IgD-negative memory B cell (primary cell): ENCODE measurements around the gene ATMIN. TPM values are rescaled to one million over a fixed set of nuclear protein-coding genes. Genes with fewer than 3 reads are reported as not detected.

Experiments used
- H3K27ac Mint-ChIP-seq, 3 donors: one replicate each; pipeline ENCODE4 v1.8.0; 2020 to 2022; ENCODE audit warnings: mild to moderate bottlenecking in 3 of 3, mixed read lengths in 3 of 3, moderate library complexity in 1 of 3
- H3K27me3 Mint-ChIP-seq: one replicate; pipeline ENCODE4 v1.8.0; 2021; ENCODE audit warnings: mixed read lengths
- H3K36me3 Mint-ChIP-seq: one replicate; pipeline ENCODE4 v1.8.0; 2020; ENCODE audit warnings: mild to moderate bottlenecking, mixed read lengths
- H3K4me1 Mint-ChIP-seq, 3 donors: one replicate each; pipeline ENCODE4 v1.8.0; 2020 to 2022; ENCODE audit warnings: mixed read lengths in 3 of 3, mild to moderate bottlenecking in 1 of 3
- H3K4me3 Mint-ChIP-seq, 4 donors: one replicate each; pipeline ENCODE4 v1.8.0; 2020 to 2022; ENCODE audit warnings: mild to moderate bottlenecking in 4 of 4, mixed read lengths in 4 of 4, moderate library complexity in 3 of 4
- H3K9me3 Mint-ChIP-seq, 3 donors: one replicate each; pipeline ENCODE4 v1.8.0; 2020 to 2021; ENCODE audit warnings: mixed read lengths in 3 of 3, mild to moderate bottlenecking in 1 of 3
- polyA plus RNA-seq: library from polyadenylated mRNA; unstranded; fragments of 300-500 nt; fragmentation: Illumina TruSeq; gene quantifications from one replicate; pipeline ENCODE4 v1.2.3, GENCODE V29; 2021

Gene ATMIN
- polyA plus RNA-seq, 1 donor from 2014 or later, result 19.5 TPM

DNA sequence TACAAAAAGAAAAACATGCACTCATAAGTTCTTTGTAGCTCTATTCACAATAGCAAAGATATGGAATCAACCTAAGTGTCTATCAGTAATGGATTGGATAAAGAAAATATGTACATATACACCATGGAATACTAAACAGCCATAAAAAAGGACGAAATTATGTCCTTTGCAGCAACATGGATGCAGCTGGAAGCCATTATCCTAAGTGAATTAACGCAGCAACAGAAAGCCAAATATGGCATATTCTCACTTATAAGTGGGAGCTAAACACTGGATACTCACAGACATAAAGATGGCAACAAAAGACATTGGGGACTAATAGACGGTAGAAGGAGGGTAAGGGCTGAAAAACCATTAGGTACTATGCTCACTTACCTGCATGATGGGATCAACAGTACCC is 34.8 kb upstream of the ATMIN start:
- Mint-ChIP-seq H3K9me3 (no peaks in the 10 kb centered on the region), H3K4me1 (peaks cover 30 to 52% (median 47%) of the 10 kb centered on the region in 3 donors), H3K27ac (peak overlapping the region in 1 of 3 donors; percentile 39), H3K27me3 (no peaks in the 10 kb centered on the region), H3K36me3 (no peaks in the 10 kb centered on the region), H3K4me3 (peak overlapping the region in 1 of 4 donors; percentile 31)

DNA sequence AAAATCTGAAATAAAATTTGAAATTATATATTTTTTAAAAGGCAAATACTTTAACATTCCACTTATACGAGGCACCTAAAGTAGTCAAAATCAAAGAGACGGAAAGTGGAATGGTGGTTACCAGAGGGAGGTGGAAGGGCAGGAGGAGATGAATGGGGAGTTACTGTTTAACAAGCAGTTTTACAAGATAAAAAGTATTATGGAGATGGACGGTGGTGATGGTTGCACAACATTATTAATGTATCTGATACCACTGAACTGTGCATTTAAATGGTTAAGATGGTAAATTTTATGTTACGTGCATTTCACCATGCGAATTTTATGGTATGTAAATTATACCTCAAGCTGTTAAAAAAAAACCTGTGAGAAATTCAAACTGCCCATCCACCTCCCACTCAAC is 34.3 kb upstream of the ATMIN start:
- no peaks in the 10 kb centered on the region for H3K36me3 Mint-ChIP-seq
- no peaks in the 10 kb centered on the region for H3K9me3 Mint-ChIP-seq
- H3K4me1 Mint-ChIP-seq, result peaks cover 30 to 54% (median 51%) of the 10 kb centered on the region in 3 donors
- H3K27ac Mint-ChIP-seq, result no peak overlapping the region
- H3K4me3 Mint-ChIP-seq, result peak overlapping the region in 1 of 4 donors; percentile 19
- no peaks in the 10 kb centered on the region for H3K27me3 Mint-ChIP-seq

DNA sequence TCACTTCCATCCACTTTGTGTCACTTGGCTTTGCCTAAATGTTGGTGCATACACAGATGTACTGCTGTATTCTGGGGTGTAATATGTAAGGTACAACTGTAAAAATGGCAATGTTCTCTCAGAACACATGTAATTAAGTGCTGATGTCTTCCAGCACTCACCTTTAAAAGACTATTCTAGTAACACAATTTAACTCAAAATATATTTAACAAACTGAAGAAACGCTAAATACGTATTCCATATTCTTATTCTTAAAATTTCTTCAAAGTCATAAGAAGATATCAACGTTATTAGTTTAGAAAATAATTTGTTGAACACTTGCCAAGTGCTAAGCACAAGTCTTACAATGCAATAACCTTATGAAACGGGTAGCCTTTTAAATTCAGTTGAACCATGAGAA is 32.6 kb upstream of the ATMIN start:
- H3K4me1 Mint-ChIP-seq, result peaks cover 19 to 43% (median 43%) of the 10 kb centered on the region in 3 donors
- peak overlapping the region in 1 of 4 donors; percentile 41 for H3K4me3 Mint-ChIP-seq
- H3K36me3 Mint-ChIP-seq, result no peaks in the 10 kb centered on the region
- H3K27me3 Mint-ChIP-seq, result no peaks in the 10 kb centered on the region
- no peaks in the 10 kb centered on the region for H3K9me3 Mint-ChIP-seq
- H3K27ac Mint-ChIP-seq, result peak overlapping the region in 1 of 3 donors; percentile 58

DNA sequence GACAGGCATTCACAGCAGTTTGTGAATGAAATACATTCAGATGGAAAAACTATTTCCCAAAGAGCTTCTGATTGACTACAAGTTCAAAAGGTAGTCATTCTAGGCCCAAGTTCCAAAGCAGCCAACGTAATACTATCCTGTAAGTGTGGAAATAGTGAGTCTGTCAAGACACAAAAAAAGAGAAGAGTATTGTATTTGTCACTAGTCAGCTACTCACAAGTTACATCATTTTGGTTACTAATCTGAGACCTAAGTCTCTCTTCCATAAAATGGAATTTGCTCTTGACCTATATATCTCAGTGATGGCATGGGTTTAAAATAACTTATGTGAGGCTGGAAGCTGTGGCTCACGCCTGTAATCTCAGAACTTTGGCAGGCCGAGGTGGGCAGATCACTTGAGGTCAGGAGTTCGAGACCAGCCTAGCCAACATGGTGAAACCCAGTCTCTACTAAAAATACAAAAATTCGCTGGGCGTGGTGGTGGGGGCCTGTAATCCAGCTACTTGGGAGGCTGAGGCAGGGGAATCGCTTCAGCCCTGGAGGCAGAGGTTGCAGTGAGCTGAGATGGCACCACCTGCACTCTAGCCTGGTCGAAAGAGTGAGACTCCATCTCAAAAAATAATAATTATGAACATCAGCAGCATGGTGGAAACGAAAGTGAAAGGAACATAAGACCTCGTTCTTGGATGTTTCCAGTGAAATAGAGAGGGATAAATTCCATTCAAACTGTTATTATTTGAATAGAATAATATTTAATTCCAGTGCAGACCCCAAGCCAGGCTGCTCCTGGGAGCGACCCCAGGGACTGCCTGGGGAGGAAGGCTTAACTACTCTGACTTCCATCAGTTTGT is 31.8 kb upstream of the ATMIN start:
- Mint-ChIP-seq H3K9me3 (no peaks in the 10 kb centered on the region), H3K4me1 (peaks cover 17 to 40% (median 35%) of the 10 kb centered on the region in 3 donors), H3K36me3 (no peaks in the 10 kb centered on the region), H3K27me3 (no peaks in the 10 kb centered on the region), H3K27ac (peak overlapping the region in 1 of 3 donors; percentile 58), H3K4me3 (peak overlapping the region; percentile 41 to 96 (median 80))

DNA sequence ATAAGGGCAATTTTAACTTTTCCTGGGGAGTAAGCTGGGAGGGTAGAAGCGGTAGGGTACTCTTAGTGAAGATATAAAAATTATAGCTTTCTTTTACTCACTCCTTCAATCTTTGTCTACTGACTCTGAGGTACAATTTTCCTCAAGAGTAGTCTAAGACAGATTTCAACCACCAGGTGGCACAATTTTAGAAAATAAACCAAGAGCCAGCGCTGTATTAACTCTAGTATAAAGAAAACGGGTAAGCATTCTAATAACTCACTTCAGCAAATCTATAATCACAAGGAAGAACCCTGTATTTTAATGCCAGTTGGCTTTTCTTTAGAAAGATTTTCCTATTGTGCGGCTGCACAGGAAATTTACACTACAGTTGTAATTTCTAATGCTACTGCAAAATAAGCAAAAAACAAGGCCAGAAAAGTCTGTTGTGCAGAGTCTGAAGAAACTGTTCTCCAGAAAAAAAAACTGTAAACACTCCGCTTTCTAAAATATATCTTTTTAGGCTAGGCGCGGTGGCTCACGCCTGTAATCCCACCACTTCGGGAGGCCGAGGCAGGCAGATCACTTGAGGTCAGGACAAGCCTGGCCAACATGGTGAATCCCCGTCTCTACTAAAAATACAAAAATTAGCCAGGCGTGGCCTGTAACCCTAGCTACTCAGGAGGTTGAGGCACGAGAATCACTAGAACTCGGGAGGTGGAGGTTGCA is 30.8 kb upstream of the ATMIN start:
- Mint-ChIP-seq H3K27ac (peak overlapping the region; percentile 92 to 100 (median 99)), H3K27me3 (no peaks in the 10 kb centered on the region), H3K4me3 (peak overlapping the region; percentile 74 to 96 (median 88)), H3K36me3 (no peaks in the 10 kb centered on the region), H3K9me3 (no peaks in the 10 kb centered on the region), H3K4me1 (peaks cover 16 to 32% (median 26%) of the 10 kb centered on the region in 3 donors)

DNA sequence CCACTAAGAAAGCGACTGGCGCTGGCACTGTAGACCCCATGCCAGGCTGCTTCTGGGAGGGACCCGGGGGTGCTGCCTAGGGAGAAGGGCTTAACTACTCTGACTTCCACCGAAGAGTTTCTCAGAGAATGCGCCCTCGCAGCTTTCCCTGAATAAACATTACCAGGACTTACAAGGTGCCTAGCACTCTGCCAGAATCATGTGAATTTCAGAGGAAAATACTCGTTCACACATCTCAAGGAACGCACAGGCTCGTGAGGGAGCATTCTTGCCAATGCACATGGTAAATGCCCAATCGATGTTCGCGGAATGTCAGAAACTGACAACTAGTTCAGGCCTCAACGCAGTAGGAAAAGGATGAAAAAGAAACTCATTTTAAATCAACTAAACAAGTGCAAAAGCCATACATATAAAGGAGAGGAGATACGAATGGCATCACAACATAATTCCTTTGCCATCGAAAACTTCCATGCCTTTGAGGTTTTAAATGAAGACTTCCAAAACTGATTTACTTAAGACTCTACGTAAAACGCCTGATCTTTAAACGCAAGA is 30.0 kb upstream of the ATMIN start:
- Mint-ChIP-seq H3K4me3 (peak overlapping the region; percentile 91 to 99 (median 96)), H3K27me3 (no peaks in the 10 kb centered on the region), H3K36me3 (no peaks in the 10 kb centered on the region), H3K4me1 (peaks cover 15 to 26% (median 25%) of the 10 kb centered on the region in 3 donors), H3K27ac (peak overlapping the region; percentile 99 to 100 (median 99)), H3K9me3 (no peaks in the 10 kb centered on the region)

DNA sequence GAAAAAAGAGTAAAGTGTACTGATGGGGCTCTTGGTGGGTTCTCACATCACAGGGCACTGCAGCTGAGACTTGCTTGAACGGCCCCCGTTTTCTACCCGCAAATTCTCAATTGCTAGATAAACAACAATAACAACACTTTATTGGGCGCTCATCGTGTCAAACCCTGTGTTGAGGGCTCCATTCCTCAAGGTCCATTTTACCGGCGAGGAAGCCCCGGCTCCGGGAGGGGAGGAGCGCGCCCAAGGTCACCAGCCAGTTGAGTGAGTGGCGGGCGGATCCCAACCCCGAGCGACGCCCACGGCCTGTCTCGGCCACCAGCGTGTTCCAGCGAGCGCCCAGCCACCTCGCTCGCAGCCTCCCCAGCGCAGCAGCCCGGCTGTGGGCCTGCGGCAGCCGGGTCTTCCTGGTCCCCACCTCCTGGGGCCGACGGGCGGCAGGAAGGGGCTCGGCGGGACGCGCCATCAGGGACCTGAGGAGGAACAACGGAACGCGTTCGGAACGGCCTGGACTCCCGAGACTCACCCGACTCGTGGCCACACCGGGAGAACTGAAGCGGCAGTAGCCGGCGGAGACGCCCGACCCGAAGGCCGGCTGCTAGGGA is 29.3 kb upstream of the ATMIN start:
- Mint-ChIP-seq H3K36me3 (no peaks in the 10 kb centered on the region), H3K4me3 (peak overlapping the region; percentile 91 to 99 (median 96)), H3K9me3 (no peaks in the 10 kb centered on the region), H3K4me1 (peaks cover 15 to 26% (median 25%) of the 10 kb centered on the region in 3 donors), H3K27me3 (no peaks in the 10 kb centered on the region), H3K27ac (peak overlapping the region; percentile 99 to 100 (median 99))

DNA sequence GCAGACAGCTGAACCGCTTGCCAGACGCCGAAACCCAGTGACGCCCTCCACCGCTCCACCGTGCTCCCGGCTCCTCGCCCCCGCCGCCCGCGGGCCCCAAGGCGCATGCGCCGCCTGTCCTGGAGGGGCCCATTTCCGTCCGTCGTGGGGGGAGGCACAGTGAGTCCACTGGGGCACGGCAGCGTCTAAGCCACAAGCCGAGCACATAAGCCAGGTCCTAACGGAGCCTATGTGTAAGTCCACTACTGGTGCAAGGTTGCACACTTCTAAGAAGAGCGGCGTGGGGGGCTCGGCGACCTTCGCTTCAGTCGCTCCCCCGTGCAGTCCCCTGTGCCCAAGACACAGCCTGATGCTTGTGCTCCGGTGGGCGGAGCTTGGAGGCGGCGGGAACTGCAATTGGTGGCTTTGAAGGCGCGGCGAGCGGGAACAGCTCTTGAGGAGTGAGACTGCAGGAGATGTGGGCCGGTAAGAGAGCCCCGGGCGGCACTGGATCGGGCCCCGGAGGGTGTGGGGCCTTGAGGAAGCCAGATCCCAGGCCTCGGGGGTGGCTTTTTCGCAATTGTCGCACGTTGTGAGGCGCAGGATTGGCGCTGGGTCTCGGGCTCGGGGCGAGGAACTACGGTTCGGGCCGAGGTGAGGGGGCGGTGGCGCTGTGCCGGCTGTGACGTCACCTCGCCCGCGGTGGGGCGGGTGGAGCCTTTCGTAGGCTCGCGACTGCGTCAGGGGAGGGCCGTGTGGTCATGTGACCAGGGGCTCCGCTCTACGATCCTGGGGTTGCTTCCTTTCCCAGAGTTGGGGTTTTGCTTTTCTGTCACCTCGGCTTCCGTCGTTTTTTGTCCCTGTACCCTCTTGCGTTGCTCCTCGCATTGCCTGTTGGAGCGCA is 28.6 kb upstream of the ATMIN start, which contains the start of the genes CENPN and CMC2:
TSS of gene CENPN (plus strand) at position 402 of the 883 bp plus-strand sequence. CDS start 4,726 bp downstream, outside the sequence.
TSS of gene CMC2 (minus strand) at position 73 of the 883 bp plus-strand sequence. CDS start 9,491 bp downstream, outside the sequence.
- Mint-ChIP-seq H3K4me3 (peak within 1 kb of the TSS; percentile 91 to 99 (median 96)), H3K27ac (peak within 1 kb of the TSS; percentile 99 to 100 (median 99)), H3K36me3 (no peaks in the 10 kb centered on the region), H3K4me1 (peaks cover 15 to 26% (median 25%) of the 10 kb centered on the region in 3 donors), H3K27me3 (no peaks in the 10 kb centered on the region), H3K9me3 (no peaks in the 10 kb centered on the region)

DNA sequence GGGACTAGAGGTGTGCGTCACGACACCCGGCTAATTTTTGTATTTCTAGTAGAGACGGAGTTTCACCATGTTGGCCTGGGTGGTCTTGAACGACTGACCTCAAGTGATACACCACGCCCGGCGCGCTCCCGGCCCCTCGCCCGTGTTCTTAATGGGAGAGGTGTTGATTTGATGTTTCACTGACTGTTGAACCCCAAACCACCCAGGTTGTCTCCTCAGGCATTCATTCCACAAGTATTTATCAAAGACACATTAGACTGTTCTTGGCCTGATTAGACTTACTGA is 27.2 kb upstream of the ATMIN start:
- H3K4me1 Mint-ChIP-seq, result peaks cover 11 to 19% (median 19%) of the 10 kb centered on the region in 3 donors
- peak overlapping the region; percentile 67 to 100 (median 99) for H3K27ac Mint-ChIP-seq
- H3K36me3 Mint-ChIP-seq, result no peaks in the 10 kb centered on the region
- H3K9me3 Mint-ChIP-seq, result no peaks in the 10 kb centered on the region
- H3K4me3 Mint-ChIP-seq, result peak overlapping the region; percentile 91 to 99 (median 96)
- H3K27me3 Mint-ChIP-seq, result no peaks in the 10 kb centered on the region

DNA sequence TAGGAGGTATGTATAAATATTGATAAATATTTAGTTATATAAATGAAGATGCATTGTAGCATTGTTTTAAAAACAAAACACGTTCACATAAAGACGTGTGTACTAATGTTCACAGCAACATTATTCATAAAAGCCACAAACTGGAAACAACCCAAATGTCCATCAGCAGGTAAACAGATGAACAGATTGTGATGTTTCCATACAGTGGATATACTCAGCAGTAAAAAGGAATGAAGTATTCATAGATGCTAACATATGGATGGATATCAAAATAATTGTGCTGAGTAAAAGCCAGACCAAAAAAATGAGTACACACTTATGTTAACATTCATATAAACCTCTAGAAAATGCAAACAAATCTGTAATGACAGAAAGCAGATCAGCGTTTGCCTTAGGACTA is 22.7 kb upstream of the ATMIN start:
- Mint-ChIP-seq H3K9me3 (no peaks in the 10 kb centered on the region), H3K4me1 (peaks cover 0 to 3% (median 0%) of the 10 kb centered on the region in 3 donors), H3K4me3 (no peak overlapping the region), H3K36me3 (peaks cover 4% of the 10 kb centered on the region), H3K27me3 (no peaks in the 10 kb centered on the region), H3K27ac (no peak overlapping the region)

DNA sequence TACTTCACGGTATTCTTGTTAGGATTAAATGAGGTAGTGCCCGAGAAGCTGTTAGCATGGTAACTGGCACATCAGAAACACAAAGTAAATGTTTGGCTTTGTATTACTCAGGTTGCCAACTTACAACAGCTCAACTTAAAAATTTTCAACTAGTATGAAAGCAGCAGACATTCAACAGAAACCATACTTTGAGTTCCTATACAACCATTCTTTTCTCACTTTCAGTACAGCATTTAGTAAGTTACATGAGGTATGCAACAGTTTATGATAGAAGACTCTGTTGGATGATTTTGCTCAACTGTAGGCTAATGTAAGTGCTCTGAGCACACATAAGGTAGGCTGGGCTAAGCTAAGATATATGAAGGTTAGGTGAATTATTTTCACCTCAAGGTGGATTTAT is 21.0 kb upstream of the ATMIN start:
- H3K9me3 Mint-ChIP-seq, result no peaks in the 10 kb centered on the region
- H3K27ac Mint-ChIP-seq, result no peak overlapping the region

DNA sequence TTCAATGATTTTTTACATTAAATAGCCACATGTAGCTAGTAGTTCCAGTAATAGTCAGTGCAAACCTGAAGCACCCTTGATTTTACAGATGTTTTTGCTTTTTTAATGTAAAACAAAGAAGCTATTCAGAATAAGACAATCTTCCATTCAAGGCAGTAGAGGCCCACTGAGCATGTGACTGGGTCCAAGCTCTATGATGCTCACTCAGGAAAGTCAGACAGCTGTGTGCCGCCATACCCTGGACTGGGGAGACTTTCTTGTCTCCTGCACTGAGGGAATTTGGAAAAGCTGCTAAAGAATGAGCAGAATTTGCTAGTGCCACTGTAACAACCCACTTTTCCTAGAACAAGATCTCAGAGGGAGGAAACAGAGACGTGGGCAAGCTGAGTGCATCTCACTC is 17.1 kb upstream of the ATMIN start:
- peaks cover 9% of the 10 kb centered on the region for H3K36me3 Mint-ChIP-seq
- H3K9me3 Mint-ChIP-seq, result no peaks in the 10 kb centered on the region
- no peaks in the 10 kb centered on the region for H3K27me3 Mint-ChIP-seq
- no peak overlapping the region for H3K27ac Mint-ChIP-seq
- H3K4me1 Mint-ChIP-seq, result no peaks in the 10 kb centered on the region
- no peak overlapping the region for H3K4me3 Mint-ChIP-seq

More for the DNA sequence above, 21.0 kb upstream of the ATMIN start:
- Mint-ChIP-seq H3K36me3 (peaks cover 8% of the 10 kb centered on the region), H3K4me3 (no peak overlapping the region), H3K27me3 (no peaks in the 10 kb centered on the region), H3K4me1 (no peaks in the 10 kb centered on the region)

DNA sequence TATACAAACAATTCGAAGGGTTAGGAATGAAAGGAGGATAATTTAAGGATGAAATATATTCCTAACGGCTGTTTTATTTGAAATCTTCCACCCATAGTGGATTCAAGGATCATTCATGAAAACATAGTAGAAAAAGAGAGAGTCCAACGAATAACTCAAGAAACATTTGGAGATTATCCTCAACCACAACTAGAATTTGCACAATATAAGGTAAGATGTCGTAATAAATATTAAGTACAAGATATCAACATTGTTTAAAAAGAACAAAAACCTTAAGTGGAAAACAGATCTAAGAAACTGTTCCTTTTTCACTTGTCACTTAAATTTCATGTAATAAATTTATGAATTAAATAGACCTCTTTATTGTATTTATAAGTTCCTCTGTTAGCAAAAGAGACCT is 9.2 kb upstream of the ATMIN start:
- Mint-ChIP-seq H3K36me3 (peaks cover 3% of the 10 kb centered on the region), H3K4me3 (no peak overlapping the region), H3K9me3 (no peaks in the 10 kb centered on the region), H3K27me3 (no peaks in the 10 kb centered on the region), H3K4me1 (no peaks in the 10 kb centered on the region), H3K27ac (no peak overlapping the region)
